Neural progenitor cell (in vitro differentiated cells): ENCODE results near the gene PDE8B. TPM values are rescaled to one million over a fixed set of nuclear protein-coding genes. Genes with fewer than 3 reads are reported as not detected.

ENCODE experiments used
- DNase-seq: peaks from one replicate; pipeline ENCODE4 v3.0.0-alpha.2; 2016; ENCODE audit warnings: low spot score
- H2AFZ ChIP-seq: fragments of 200-600 bp; sonication (generic); replicated peaks from 2 replicates; pipeline ENCODE4 v1.6.1; 2016; ENCODE audit warnings: antibody characterized with exemption
- H3F3A ChIP-seq: fragments of 200-600 bp; sonication (generic); 2 replicates; pipeline ENCODE4 v1.6.1; 2016; ENCODE audit warnings: antibody characterized with exemption, low read depth
- H3K27ac ChIP-seq: fragments of 200-600 bp; sonication (generic); 2 replicates; pipeline ENCODE4 v1.5.1; 2016; ENCODE audit warnings: mild to moderate bottlenecking
- H3K27me3 ChIP-seq: fragments of 200-600 bp; sonication (generic); 2 replicates; pipeline ENCODE4 v1.6.1; 2016; ENCODE audit warnings: mild to moderate bottlenecking, moderate library complexity
- H3K36me3 ChIP-seq: fragments of 200-600 bp; sonication (generic); 2 replicates; pipeline ENCODE4 v1.5.1; 2016
- H3K4me1 ChIP-seq: fragments of 200-600 bp; sonication (generic); 2 replicates; pipeline ENCODE4 v1.6.1; 2016; ENCODE audit warnings: mixed run types
- H3K4me2 ChIP-seq: fragments of 200-600 bp; sonication (generic); 2 replicates; pipeline ENCODE4 v1.6.1; 2016
- H3K4me3 ChIP-seq: fragments of 200-600 bp; sonication (generic); 2 replicates; pipeline ENCODE4 v1.5.1; 2016
- H3K79me2 ChIP-seq: fragments of 200-600 bp; sonication (generic); 2 replicates; pipeline ENCODE4 v1.6.1; 2016; ENCODE audit warnings: low read depth
- H3K9ac ChIP-seq: fragments of 200-600 bp; sonication (generic); 2 replicates; pipeline ENCODE4 v1.6.1; 2016
- H3K9me3 ChIP-seq: fragments of 200-600 bp; sonication (generic); 2 replicates; pipeline ENCODE4 v1.5.1; 2016; ENCODE audit warnings: low read depth
- H4K20me1 ChIP-seq: fragments of 200-600 bp; sonication (generic); 2 replicates; pipeline ENCODE4 v1.6.1; 2016; ENCODE audit warnings: low read depth
- H3K27ac Mint-ChIP-seq: 3 replicates; pipeline ENCODE4 v1.8.0; 2021; ENCODE audit warnings: mixed read lengths
- H3K27me3 Mint-ChIP-seq: 2 replicates; pipeline ENCODE4 v1.8.0; 2022; ENCODE audit warnings: low read depth, mild to moderate bottlenecking, inconsistent platforms, moderate library complexity, mixed read lengths; ENCODE audit not compliant: insufficient read depth
- H3K36me3 Mint-ChIP-seq: 3 replicates; pipeline ENCODE4 v1.8.0; 2021; ENCODE audit warnings: mixed read lengths
- H3K4me1 Mint-ChIP-seq: 3 replicates; pipeline ENCODE4 v1.8.0; 2021; ENCODE audit warnings: mixed read lengths
- H3K4me3 Mint-ChIP-seq: 3 replicates; pipeline ENCODE4 v1.8.0; 2021; ENCODE audit warnings: mild to moderate bottlenecking, moderate library complexity, mixed read lengths
- H3K9me3 Mint-ChIP-seq: 3 replicates; pipeline ENCODE4 v1.8.0; 2020; ENCODE audit warnings: mixed read lengths
- CTCF ChIP-seq: fragments of 200-600 bp; sonication (generic); IDR thresholded peaks from 2 replicates; pipeline ENCODE4 v1.5.1; 2017; ENCODE audit warnings: antibody characterized with exemption, mild to moderate bottlenecking
- EZH2 ChIP-seq: fragments of 200-600 bp; sonication (generic); IDR thresholded peaks from 2 replicates; pipeline ENCODE4 v1.6.1; 2017; ENCODE audit warnings: antibody characterized with exemption, mild to moderate bottlenecking, moderate library complexity
- EZH2phosphoT487 ChIP-seq: fragments of 200-600 bp; sonication (generic); IDR thresholded peaks from 2 replicates; pipeline ENCODE4 v1.6.1; 2017; ENCODE audit warnings: antibody characterized with exemption
- total RNA-seq: library from RNA; depleted of rRNA; stranded (reverse); fragments of >200 nt; gene quantifications from 2 replicates; pipeline ENCODE4 v1.2.3, GENCODE V29; 2015; ENCODE audit warnings: low replicate concordance

The PDE8B gene
- total RNA-seq, 1 donor from 2014 or later: 4.3 TPM

- Histone ChIP-seq H3K4me1 (no peaks in the 10 kb centered on the region), H3K36me3 (no peaks in the 10 kb centered on the region), H3K4me2 (no peak overlapping the region), H3K79me2 (no peaks in the 10 kb centered on the region), H2AFZ (no peak overlapping the region), H3K4me3 (no peak overlapping the region), H3K27ac (no peak overlapping the region), H3K27me3 (no peaks in the 10 kb centered on the region), H3K9ac (no peak overlapping the region), H3K9me3 (no peaks in the 10 kb centered on the region), H3F3A (no peaks in the 10 kb centered on the region), H4K20me1 (no peaks in the 10 kb centered on the region)
- no peak for DNase-seq
- Mint-ChIP-seq H3K4me3 (no peak overlapping the region), H3K9me3 (no peaks in the 10 kb centered on the region), H3K36me3 (no peaks in the 10 kb centered on the region), H3K27ac (no peak overlapping the region), H3K4me1 (no peaks in the 10 kb centered on the region), H3K27me3 (no peaks in the 10 kb centered on the region)
- no peak for TF ChIP-seq CTCF
- no peak for TF ChIP-seq EZH2
- TF ChIP-seq EZH2phosphoT487: no peak
These were observed 202.6 kb downstream of the PDE8B start for GRCh38 chr5:77413049-77413448.

GRCh38 chr5:77418162-77418561 is 207.7 kb downstream of the PDE8B start:
- Histone ChIP-seq H3K4me3 (no peak overlapping the region), H3F3A (no peaks in the 10 kb centered on the region), H3K9ac (no peak overlapping the region), H3K27ac (no peak overlapping the region), H3K27me3 (no peaks in the 10 kb centered on the region), H3K4me1 (no peaks in the 10 kb centered on the region), H3K9me3 (no peaks in the 10 kb centered on the region), H2AFZ (no peak overlapping the region), H3K79me2 (no peaks in the 10 kb centered on the region), H3K36me3 (no peaks in the 10 kb centered on the region), H3K4me2 (no peak overlapping the region), H4K20me1 (no peaks in the 10 kb centered on the region)
- no peaks in the 10 kb centered on the region for H3K9me3 Mint-ChIP-seq
- no peaks in the 10 kb centered on the region for H3K4me1 Mint-ChIP-seq
- no peaks in the 10 kb centered on the region for H3K36me3 Mint-ChIP-seq
- no peak overlapping the region for H3K4me3 Mint-ChIP-seq
- peaks cover 3% of the 10 kb centered on the region for H3K27me3 Mint-ChIP-seq
- no peak for DNase-seq
- TF ChIP-seq CTCF (no peak), EZH2 (no peak), EZH2phosphoT487 (no peak)
- no peak overlapping the region for H3K27ac Mint-ChIP-seq

- no peak for TF ChIP-seq CTCF
- Histone ChIP-seq H2AFZ (no peak overlapping the region), H3K27ac (no peak overlapping the region)
These were observed 208.4 kb downstream of the PDE8B start for GRCh38 chr5:77418601-77419581.

More at GRCh38 chr5:77418601-77419581, 208.4 kb downstream of the PDE8B start:
- Mint-ChIP-seq H3K9me3 (no peaks in the 10 kb centered on the region), H3K36me3 (peaks cover 1% of the 10 kb centered on the region), H3K4me3 (no peak overlapping the region), H3K27me3 (peaks cover 3% of the 10 kb centered on the region), H3K27ac (no peak overlapping the region), H3K4me1 (no peaks in the 10 kb centered on the region)
- Histone ChIP-seq H3K4me2 (no peak overlapping the region), H3K36me3 (no peaks in the 10 kb centered on the region), H3F3A (no peaks in the 10 kb centered on the region), H4K20me1 (no peaks in the 10 kb centered on the region), H3K4me1 (no peaks in the 10 kb centered on the region), H3K9me3 (no peaks in the 10 kb centered on the region), H3K4me3 (no peak overlapping the region), H3K27me3 (no peaks in the 10 kb centered on the region), H3K9ac (no peak overlapping the region), H3K79me2 (no peaks in the 10 kb centered on the region)
- no peak for DNase-seq
